OCI-LY3 (cell line): Measurements from ENCODE around the gene TAGLN2.

Experiments used
- H2AFZ ChIP-seq: fragments of 200-600, 300-600 bp; shearing (Covaris generic); 2 replicates; pipeline ENCODE4 v1.6.0; 2014; ENCODE audit warnings: antibody characterized with exemption, low read depth, low read length
- H3K27ac ChIP-seq: fragments of 200-600, 300-600 bp; sonication (generic); 2 replicates; pipeline ENCODE4 v1.5.1; 2014; ENCODE audit warnings: mild to moderate bottlenecking, low read length, moderate library complexity, mixed read lengths
- H3K27me3 ChIP-seq: fragments of 200-600, 300-600 bp; sonication (generic); 2 replicates; pipeline ENCODE4 v1.6.1; 2014; ENCODE audit warnings: low read depth, low read length, mixed read lengths
- H3K36me3 ChIP-seq: fragments of 200-600, 300-600 bp; sonication (generic); replicated peaks from 2 replicates; pipeline ENCODE3; 2014; ENCODE audit warnings: low read depth, low read length, mixed read lengths
- H3K4me1 ChIP-seq: fragments of 300-600, 200-600 bp; sonication (generic); 2 replicates; pipeline ENCODE4 v1.6.1; 2014; ENCODE audit warnings: low read length, mixed read lengths
- H3K4me2 ChIP-seq: fragments of 200-600, 300-600 bp; sonication (generic); 2 replicates; pipeline ENCODE4 v1.6.1; 2014; ENCODE audit warnings: low read length, mixed read lengths
- H3K4me3 ChIP-seq: fragments of 300-600, 200-600 bp; sonication (generic); 2 replicates; pipeline ENCODE4 v1.5.1; 2014; ENCODE audit warnings: antibody characterized with exemption, mild to moderate bottlenecking, low read length, moderate library complexity
- H3K79me2 ChIP-seq: fragments of 300-600, 200-600 bp; shearing (Covaris generic); 2 replicates; pipeline ENCODE4 v1.6.1; 2014; ENCODE audit warnings: mild to moderate bottlenecking, low read length, mixed read lengths
- H3K9ac ChIP-seq: fragments of 300-600, 200-600 bp; shearing (Covaris generic); 2 replicates; pipeline ENCODE4 v1.6.0; 2014; ENCODE audit warnings: mild to moderate bottlenecking, low read length, moderate library complexity
- H3K9me3 ChIP-seq: fragments of 200-600, 300-600 bp; shearing (Covaris generic); 2 replicates; pipeline ENCODE4 v1.6.1; 2014; ENCODE audit warnings: low read length, mixed read lengths; ENCODE audit not compliant: insufficient read depth
- H4K20me1 ChIP-seq: fragments of 200-600, 300-600 bp; sonication (generic); 2 replicates; pipeline ENCODE4 v1.6.1; 2016; ENCODE audit warnings: low read length, mixed read lengths; ENCODE audit not compliant: insufficient read depth
- CTCF ChIP-seq: fragments of 200-600, 300-600 bp; sonication (generic); IDR thresholded peaks from 2 replicates; pipeline ENCODE4 v1.5.1; 2014; ENCODE audit warnings: antibody characterized with exemption, low read length, low read depth
- EZH2phosphoT487 ChIP-seq: fragments of 200-600 bp; shearing (Covaris generic); IDR thresholded peaks from 2 replicates; pipeline ENCODE4 v1.6.1; 2018; ENCODE audit warnings: antibody characterized with exemption, mixed run types, low read depth

TAGLN2 gene

DNA sequence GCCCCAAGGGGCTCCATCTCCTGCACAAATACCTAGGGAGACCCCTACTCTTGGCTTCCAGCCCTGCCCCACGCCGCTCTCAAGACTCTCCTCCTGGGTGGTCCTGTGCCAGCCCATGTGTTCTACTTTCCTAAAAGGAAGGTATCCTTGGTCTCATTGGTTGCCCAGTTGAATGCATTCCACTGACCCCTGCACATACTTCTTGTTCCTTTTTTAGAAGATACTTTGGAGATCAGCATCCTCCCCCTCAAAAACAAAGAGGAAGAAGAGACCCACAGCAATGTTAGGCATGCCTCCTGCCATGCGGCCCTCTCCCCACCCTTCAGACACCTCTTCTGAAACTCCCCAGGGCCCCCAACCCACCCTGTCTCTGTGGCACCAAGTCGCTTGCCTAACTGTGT lies 24.7 kb upstream of the TAGLN2 start:
- Histone ChIP-seq H3K4me3 (no peak overlapping the region), H3K27ac (no peak overlapping the region), H3K4me1 (peaks cover 21% of the 10 kb centered on the region), H3K9ac (no peak overlapping the region), H3K79me2 (no peaks in the 10 kb centered on the region), H3K4me2 (no peak overlapping the region), H3K9me3 (no peaks in the 10 kb centered on the region), H3K27me3 (peaks cover 14% of the 10 kb centered on the region; the same call in 1 of the 2 replicates), H2AFZ (no peak overlapping the region), H3K36me3 (no peaks in the 10 kb centered on the region), H4K20me1 (no peaks in the 10 kb centered on the region)
- TF ChIP-seq CTCF = no peak
- no peak for TF ChIP-seq EZH2phosphoT487

GRCh38 chr1:159949123-159949522 lies 23.8 kb upstream of the TAGLN2 start:
- Histone ChIP-seq H4K20me1 (no peaks in the 10 kb centered on the region), H3K27me3 (peaks cover 21% of the 10 kb centered on the region; the same call in 1 of the 2 replicates), H3K79me2 (no peaks in the 10 kb centered on the region), H3K9ac (no peak overlapping the region), H3K9me3 (no peaks in the 10 kb centered on the region), H3K4me3 (no peak overlapping the region), H3K36me3 (no peaks in the 10 kb centered on the region), H3K4me1 (peaks cover 24% of the 10 kb centered on the region), H2AFZ (no peak overlapping the region), H3K27ac (no peak overlapping the region), H3K4me2 (no peak overlapping the region)
- TF ChIP-seq CTCF (no peak), EZH2phosphoT487 (no peak)

- H3K27ac ChIP-seq = no peak overlapping the region
- peaks cover 18% of the 10 kb centered on the region; the same call in 1 of the 2 replicates for H3K27me3 ChIP-seq
- H3K4me1 ChIP-seq = peaks cover 17% of the 10 kb centered on the region; the same call in 1 of the 2 replicates
- no peaks in the 10 kb centered on the region for H3K36me3 ChIP-seq
- no peak overlapping the region for H2AFZ ChIP-seq
- no peaks in the 10 kb centered on the region for H4K20me1 ChIP-seq
- TF ChIP-seq CTCF (no peak), EZH2phosphoT487 (no peak)
- H3K79me2 ChIP-seq = no peaks in the 10 kb centered on the region
- H3K9me3 ChIP-seq = no peaks in the 10 kb centered on the region
- H3K4me3 ChIP-seq = no peak overlapping the region
- H3K9ac ChIP-seq = no peak overlapping the region
- no peak overlapping the region for H3K4me2 ChIP-seq
Observed at GRCh38 chr1:159947942-159948341, 22.6 kb upstream of the TAGLN2 start.

DNA sequence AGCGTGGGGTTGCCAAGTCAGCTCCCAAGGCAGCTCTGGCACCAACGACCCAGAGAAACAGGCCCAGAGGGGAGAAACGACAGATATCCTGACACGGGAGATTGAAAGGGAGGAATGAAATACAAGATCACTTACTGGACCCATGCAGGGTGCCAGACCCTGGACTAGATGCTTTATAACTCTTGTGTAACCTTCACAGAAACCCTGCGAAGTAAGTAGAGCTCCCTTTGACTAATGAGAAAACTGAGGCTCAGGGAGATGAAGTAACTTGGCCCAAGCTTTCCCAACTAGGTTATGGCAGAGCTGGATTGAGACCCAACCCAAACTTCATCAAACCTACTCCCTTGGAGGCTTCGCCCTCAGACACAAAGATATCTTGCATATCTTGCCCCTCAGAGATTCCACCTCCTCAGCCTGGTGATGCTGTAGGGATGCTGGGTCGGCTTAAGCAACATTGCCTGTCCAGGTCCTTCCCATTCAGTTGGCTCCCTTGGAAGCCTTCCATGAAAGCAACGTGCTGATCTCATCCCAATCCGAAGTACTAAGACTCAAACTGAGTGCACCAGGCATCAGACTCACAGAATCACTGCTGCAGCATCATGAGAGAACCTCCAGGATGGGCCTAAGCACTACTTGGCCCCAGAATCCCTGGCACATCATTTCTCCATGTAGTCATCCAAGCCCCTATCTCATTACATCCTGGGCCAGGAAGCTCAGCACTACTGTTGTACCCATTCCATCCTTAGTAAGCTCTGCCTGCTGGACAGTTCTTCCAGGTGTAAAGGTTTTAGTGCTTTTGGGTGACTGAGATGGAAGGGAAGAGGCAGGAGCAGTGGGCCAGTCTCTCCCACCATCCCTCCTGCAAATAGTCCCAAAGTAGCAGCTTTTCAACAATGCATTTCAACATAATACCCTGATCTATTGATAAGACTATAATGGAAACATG lies 21.2 kb upstream of the TAGLN2 start:
- Histone ChIP-seq H3K4me3 (peak overlapping the region; percentile 76), H3K79me2 (no peaks in the 10 kb centered on the region), H4K20me1 (no peaks in the 10 kb centered on the region), H3K27me3 (peaks cover 7% of the 10 kb centered on the region; the same call in 1 of the 2 replicates), H3K9ac (peak overlapping the region; percentile 54), H3K4me1 (peaks cover 17% of the 10 kb centered on the region; the same call in 1 of the 2 replicates), H3K27ac (no peak overlapping the region), H2AFZ (peak overlapping the region; percentile 58), H3K36me3 (no peaks in the 10 kb centered on the region), H3K9me3 (no peaks in the 10 kb centered on the region), H3K4me2 (peak overlapping the region; percentile 74)
- TF ChIP-seq CTCF = no peak
- no peak for TF ChIP-seq EZH2phosphoT487
